Neuronal stem cell (in vitro differentiated cells): ENCODE data around the gene CHST13.

Experiments used
- DNase-seq: peaks from one replicate; pipeline ENCODE4 v3.0.0-alpha.2; 2013; ENCODE audit warnings: low spot score
- H2AFZ ChIP-seq: one replicate; pipeline ENCODE4 v1.6.1; 2013; ENCODE audit warnings: mild to moderate bottlenecking, low read length, inconsistent platforms
- H2AK5ac ChIP-seq: 2 replicates; pipeline ENCODE4 v1.6.1; 2013; ENCODE audit warnings: low read depth, mild to moderate bottlenecking, inconsistent platforms, low read length, moderate library complexity, mixed read lengths
- H2BK120ac ChIP-seq: 2 replicates; pipeline ENCODE4 v1.6.1; 2013; ENCODE audit warnings: low read depth, mild to moderate bottlenecking, inconsistent platforms, low read length, moderate library complexity, mixed read lengths
- H2BK12ac ChIP-seq: one replicate; pipeline ENCODE4 v1.6.1; 2013; ENCODE audit warnings: low read length, inconsistent platforms
- H2BK15ac ChIP-seq: 2 replicates; pipeline ENCODE4 v1.6.1; 2013; ENCODE audit warnings: mild to moderate bottlenecking, low read length, inconsistent platforms, mixed read lengths
- H2BK5ac ChIP-seq: one replicate; pipeline ENCODE4 v1.6.1; 2013; ENCODE audit warnings: inconsistent platforms, mild to moderate bottlenecking, low read length, moderate library complexity
- H3K14ac ChIP-seq: one replicate; pipeline ENCODE4 v1.6.1; 2013; ENCODE audit warnings: low read length, inconsistent platforms
- H3K18ac ChIP-seq: 2 replicates; pipeline ENCODE4 v1.6.1; 2013; ENCODE audit warnings: low read length, inconsistent platforms
- H3K23ac ChIP-seq: 2 replicates; pipeline ENCODE4 v1.6.1; 2013; ENCODE audit warnings: low read depth, mild to moderate bottlenecking, mixed read lengths, low read length, inconsistent platforms; ENCODE audit not compliant: poor library complexity
- H3K27ac ChIP-seq: replicated peaks from 3 replicates; pipeline ENCODE4 v1.5.1; 2013; ENCODE audit warnings: low read length, inconsistent platforms
- H3K27me3 ChIP-seq, 3 experiments: 2 replicates each; pipeline ENCODE4 v1.6.1; 2013; ENCODE audit warnings: low read length in 3 of 3, mild to moderate bottlenecking in 2 of 3, inconsistent platforms in 1 of 3, low read depth in 1 of 3, mixed read lengths in 1 of 3, moderate library complexity in 1 of 3; ENCODE audit not compliant: control insufficient read depth in 3 of 3, insufficient read depth in 3 of 3
- H3K36me3 ChIP-seq, 2 donors: replicated peaks in 1 of 2; 2 replicates each; pipeline ENCODE4 v1.6.1; 2013; ENCODE audit warnings: low read length in 2 of 2; ENCODE audit not compliant: control insufficient read depth in 2 of 2, insufficient read depth in 2 of 2
- H3K4ac ChIP-seq: 2 replicates; pipeline ENCODE4 v1.6.1; 2013; ENCODE audit warnings: inconsistent platforms, mild to moderate bottlenecking, low read length, moderate library complexity
- H3K4me1 ChIP-seq, 2 donors: 1 replicate in 1 of 2; 2 replicates in 1 of 2; pipeline ENCODE4 v1.6.1; 2013; ENCODE audit warnings: low read length in 2 of 2, low read depth in 1 of 2; ENCODE audit not compliant: control insufficient read depth in 2 of 2, insufficient read depth in 1 of 2
- H3K4me2 ChIP-seq: one replicate; pipeline ENCODE4 v1.6.1; 2013; ENCODE audit warnings: mild to moderate bottlenecking, low read length, inconsistent platforms; ENCODE audit not compliant: insufficient read depth, poor library complexity, severe bottlenecking
- H3K4me3 ChIP-seq, 2 donors: 2 replicates each; pipeline ENCODE4 v1.5.1; 2013; ENCODE audit warnings: low read length in 2 of 2, mild to moderate bottlenecking in 2 of 2, inconsistent platforms in 1 of 2, moderate library complexity in 1 of 2
- H3K79me1 ChIP-seq: one replicate; pipeline ENCODE4 v1.6.1; 2013; ENCODE audit warnings: low read depth, mild to moderate bottlenecking, inconsistent platforms, low read length, moderate library complexity
- H3K9ac ChIP-seq: one replicate; pipeline ENCODE4 v1.6.1; 2013; ENCODE audit warnings: mild to moderate bottlenecking, low read depth, low read length, inconsistent platforms; ENCODE audit not compliant: poor library complexity
- H3K9me3 ChIP-seq, 2 donors: replicated peaks in 1 of 2; 2 replicates each; pipeline versions ENCODE3 to v1.6.1; 2013; ENCODE audit warnings: low read length in 2 of 2, mild to moderate bottlenecking in 2 of 2, inconsistent platforms in 1 of 2, low read depth in 1 of 2, mixed read lengths in 1 of 2, moderate library complexity in 1 of 2; ENCODE audit not compliant: control insufficient read depth in 2 of 2, insufficient read depth in 1 of 2
- H4K8ac ChIP-seq: one replicate; pipeline ENCODE4 v1.6.1; 2013; ENCODE audit warnings: low read depth, mild to moderate bottlenecking, inconsistent platforms, low read length, moderate library complexity
- H4K91ac ChIP-seq: one replicate; pipeline ENCODE4 v1.6.1; 2013; ENCODE audit warnings: low read length, low read depth, mild to moderate bottlenecking, inconsistent platforms; ENCODE audit not compliant: poor library complexity
- WGBS, 2 donors: extraction: QIAGEN DNeasy Blood & Tissue Kit; methylation state at CpG; one replicate each; pipeline ENCODE4 v1.1.7; 2013; ENCODE audit warnings: missing lambda C conversion rate in 2 of 2, mixed read lengths in 1 of 2; ENCODE audit not compliant: insufficient read length in 2 of 2, insufficient replicate concordance in 1 of 2; ENCODE audit errors: extremely low coverage in 2 of 2; 5-methylcytosine and 5-hydroxymethylcytosine counted together

The CHST13 gene

GRCh38 chr3:126537730-126538281 lies 13.9 kb downstream of the CHST13 start:
- Histone ChIP-seq H3K4ac (no peak overlapping the region), H2AK5ac (no peak overlapping the region), H3K79me1 (no peaks in the 10 kb centered on the region), H3K27ac (no peak overlapping the region), H3K36me3 (no peaks in the 10 kb centered on the region), H3K9me3 (no peaks in the 10 kb centered on the region), H3K18ac (peak overlapping the region; percentile 61), H3K4me3 (no peak overlapping the region), H3K27me3 (peaks cover 0 to 20% (median 2%) of the 10 kb centered on the region in 3 experiments), H2BK120ac (no peak overlapping the region), H3K4me2 (no peak overlapping the region), H3K9ac (no peak overlapping the region), H2AFZ (no peak overlapping the region), H3K14ac (no peak overlapping the region), H4K8ac (no peak overlapping the region), H2BK12ac (no peak overlapping the region), H4K91ac (no peak overlapping the region), H2BK15ac (no peak overlapping the region), H2BK5ac (peak overlapping the region; percentile 21), H3K23ac (no peak overlapping the region), H3K4me1 (no peaks in the 10 kb centered on the region)
- WGBS, 2 donors, result no CpG with 5 or more reads among the region's 10 CpGs
- no peak for DNase-seq

- H3K4me3 ChIP-seq, result no peak overlapping the region
- H3K79me1 ChIP-seq, result no peaks in the 10 kb centered on the region
- no peak overlapping the region for H4K91ac ChIP-seq
- H3K36me3 ChIP-seq, result no peaks in the 10 kb centered on the region
- no peak overlapping the region for H2BK120ac ChIP-seq
- no peak for DNase-seq
- no peaks in the 10 kb centered on the region for H3K4me1 ChIP-seq
- no peak overlapping the region for H3K14ac ChIP-seq
- no peak overlapping the region for H2AFZ ChIP-seq
- no peak overlapping the region for H2BK15ac ChIP-seq
- peak overlapping the region; percentile 21 for H2BK5ac ChIP-seq
- H3K4ac ChIP-seq, result no peak overlapping the region
- WGBS, 2 donors, result no CpG with 5 or more reads among the region's 9 CpGs
- H3K9me3 ChIP-seq, result no peaks in the 10 kb centered on the region
- no peak overlapping the region for H2BK12ac ChIP-seq
- no peak overlapping the region for H4K8ac ChIP-seq
- no peak overlapping the region for H3K9ac ChIP-seq
- H3K4me2 ChIP-seq, result no peak overlapping the region
- H3K23ac ChIP-seq, result no peak overlapping the region
- H3K27me3 ChIP-seq, result peaks cover 0 to 16% (median 2%) of the 10 kb centered on the region in 3 experiments
- no peak overlapping the region for H2AK5ac ChIP-seq
- H3K27ac ChIP-seq, result no peak overlapping the region
- peak overlapping the region; percentile 61 for H3K18ac ChIP-seq
Observed at GRCh38 chr3:126538316-126538715, 14.4 kb downstream of the CHST13 start.

GRCh38 chr3:126538966-126539365 lies 15.0 kb downstream of the CHST13 start:
- no CpG with 5 or more reads among the region's 5 CpGs for WGBS, 2 donors
- Histone ChIP-seq H3K14ac (peak overlapping the region; percentile 59), H4K91ac (no peak overlapping the region), H3K18ac (no peak overlapping the region), H3K4ac (no peak overlapping the region), H2BK12ac (no peak overlapping the region), H3K9me3 (no peaks in the 10 kb centered on the region), H3K27me3 (peaks cover 0 to 17% (median 2%) of the 10 kb centered on the region in 3 experiments), H3K36me3 (no peaks in the 10 kb centered on the region), H3K9ac (no peak overlapping the region), H3K4me2 (no peak overlapping the region), H3K27ac (no peak overlapping the region), H2BK15ac (no peak overlapping the region), H2AK5ac (no peak overlapping the region), H2BK120ac (no peak overlapping the region), H3K23ac (no peak overlapping the region), H2AFZ (no peak overlapping the region), H3K4me1 (no peaks in the 10 kb centered on the region), H3K79me1 (no peaks in the 10 kb centered on the region), H3K4me3 (no peak overlapping the region), H2BK5ac (no peak overlapping the region), H4K8ac (no peak overlapping the region)
- DNase-seq, result no peak

GRCh38 chr3:126539558-126540250 lies 15.7 kb downstream of the CHST13 start:
- peaks cover 0 to 21% (median 2%) of the 10 kb centered on the region in 3 experiments for H3K27me3 ChIP-seq
- H2BK15ac ChIP-seq, result no peak overlapping the region
- no peak overlapping the region for H4K8ac ChIP-seq
- H3K4me2 ChIP-seq, result no peak overlapping the region
- H3K79me1 ChIP-seq, result no peaks in the 10 kb centered on the region
- no peak overlapping the region for H2AK5ac ChIP-seq
- H3K14ac ChIP-seq, result peak overlapping the region; percentile 59
- H3K23ac ChIP-seq, result peak overlapping the region; percentile 1
- no peaks in the 10 kb centered on the region for H3K36me3 ChIP-seq
- peak overlapping the region in 1 of 2 donors; percentile 43 for H3K4me3 ChIP-seq
- no peaks in the 10 kb centered on the region for H3K4me1 ChIP-seq
- no peak overlapping the region for H3K4ac ChIP-seq
- no peak overlapping the region for H3K27ac ChIP-seq
- DNase-seq, result no peak
- no peak overlapping the region for H3K18ac ChIP-seq
- no peak overlapping the region for H3K9ac ChIP-seq
- no peak overlapping the region for H2BK120ac ChIP-seq
- no CpG with 5 or more reads among the region's 10 CpGs for WGBS, 2 donors
- H2BK12ac ChIP-seq, result peak overlapping the region; percentile 60
- no peak overlapping the region for H2AFZ ChIP-seq
- no peak overlapping the region for H2BK5ac ChIP-seq
- no peaks in the 10 kb centered on the region for H3K9me3 ChIP-seq
- H4K91ac ChIP-seq, result peak overlapping the region; percentile 46
